Measurements from ENCODE around the gene ATP6V0C. TPM values are rescaled to one million over a fixed set of nuclear protein-coding genes. Genes with fewer than 3 reads are reported as not detected.
"Not testable (repeated sequence)": the region's sequence is repeated elsewhere in the genome, so short reads cannot be mapped to it uniquely, and the experiment has no call there.

ATP6V0C gene
- total RNA-seq, 2 donors from 2014 or later = 94.4 to 127 TPM

DNA sequence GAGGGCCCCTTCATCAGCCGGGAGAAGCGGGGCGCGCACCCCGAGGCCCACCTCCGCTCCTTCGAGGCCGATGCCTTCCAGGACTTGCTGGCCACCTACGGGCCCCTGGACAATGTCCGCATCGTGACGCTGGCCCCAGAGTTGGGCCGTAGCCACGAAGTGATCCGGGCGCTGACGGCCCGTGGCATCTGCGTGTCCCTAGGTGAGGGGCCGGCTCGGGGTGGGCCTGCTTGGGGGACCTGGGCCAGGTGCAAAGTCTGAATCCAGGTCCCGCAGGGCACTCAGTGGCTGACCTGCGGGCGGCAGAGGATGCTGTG lies 14.0 kb downstream of the ATP6V0C start:
- ATAC-seq = no peak
- peaks cover 0 to 8% of the 10 kb centered on the region in 2 donors for H3K36me3 Mint-ChIP-seq
- H3K9me3 Mint-ChIP-seq = no peaks in the 10 kb centered on the region
- no peak overlapping the region for H3K27ac Mint-ChIP-seq
- no peak for DNase-seq (ENCODE audit: low spot score in 2 of 2)

DNA sequence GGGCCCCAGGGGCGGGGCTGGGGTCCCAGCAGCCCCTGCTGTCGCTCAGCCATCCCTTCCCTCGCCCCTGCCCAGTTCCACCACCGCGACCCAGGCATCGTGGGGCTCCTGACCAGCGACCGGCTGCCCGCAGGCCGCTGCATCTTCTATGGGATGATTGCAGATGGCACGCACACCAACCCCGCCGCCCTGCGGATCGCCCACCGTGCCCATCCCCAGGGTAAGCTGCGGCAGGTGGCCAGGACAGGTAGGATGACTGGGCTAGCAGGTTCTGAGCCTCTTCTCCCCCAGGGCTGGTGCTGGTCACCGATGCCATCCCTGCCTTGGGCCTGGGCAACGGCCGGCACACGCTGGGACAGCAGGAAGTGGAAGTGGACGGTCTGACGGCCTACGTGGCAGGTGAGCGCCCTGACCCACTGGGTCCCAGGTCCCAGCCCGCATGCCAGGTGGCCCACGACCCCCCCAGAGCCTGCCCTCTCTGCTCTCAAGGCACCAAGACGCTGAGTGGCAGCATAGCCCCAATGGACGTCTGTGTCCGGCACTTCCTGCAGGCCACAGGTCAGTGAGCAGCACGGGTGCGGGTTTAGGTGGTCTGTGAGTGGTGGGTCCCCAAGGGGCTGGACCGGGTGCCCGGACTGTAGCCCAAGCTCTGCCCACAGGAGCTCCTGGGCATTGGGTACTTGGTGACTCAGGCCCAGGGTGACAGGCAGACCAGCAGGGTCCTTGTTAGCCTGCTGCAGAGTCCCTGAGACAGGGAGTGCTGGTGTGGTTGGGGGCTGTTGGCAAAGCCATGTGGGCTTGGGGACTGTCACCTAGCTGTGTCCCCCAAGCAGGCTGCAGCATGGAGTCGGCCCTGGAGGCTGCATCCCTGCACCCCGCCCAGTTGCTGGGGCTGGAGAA lies 14.7 kb downstream of the ATP6V0C start:
- no peak overlapping the region for H3K27ac Mint-ChIP-seq
- peaks cover 0 to 8% of the 10 kb centered on the region in 2 donors for H3K36me3 Mint-ChIP-seq
- no peak for ATAC-seq
- no peaks in the 10 kb centered on the region for H3K9me3 Mint-ChIP-seq
- DNase-seq (ENCODE audit: low spot score in 2 of 2) = no peak

DNA sequence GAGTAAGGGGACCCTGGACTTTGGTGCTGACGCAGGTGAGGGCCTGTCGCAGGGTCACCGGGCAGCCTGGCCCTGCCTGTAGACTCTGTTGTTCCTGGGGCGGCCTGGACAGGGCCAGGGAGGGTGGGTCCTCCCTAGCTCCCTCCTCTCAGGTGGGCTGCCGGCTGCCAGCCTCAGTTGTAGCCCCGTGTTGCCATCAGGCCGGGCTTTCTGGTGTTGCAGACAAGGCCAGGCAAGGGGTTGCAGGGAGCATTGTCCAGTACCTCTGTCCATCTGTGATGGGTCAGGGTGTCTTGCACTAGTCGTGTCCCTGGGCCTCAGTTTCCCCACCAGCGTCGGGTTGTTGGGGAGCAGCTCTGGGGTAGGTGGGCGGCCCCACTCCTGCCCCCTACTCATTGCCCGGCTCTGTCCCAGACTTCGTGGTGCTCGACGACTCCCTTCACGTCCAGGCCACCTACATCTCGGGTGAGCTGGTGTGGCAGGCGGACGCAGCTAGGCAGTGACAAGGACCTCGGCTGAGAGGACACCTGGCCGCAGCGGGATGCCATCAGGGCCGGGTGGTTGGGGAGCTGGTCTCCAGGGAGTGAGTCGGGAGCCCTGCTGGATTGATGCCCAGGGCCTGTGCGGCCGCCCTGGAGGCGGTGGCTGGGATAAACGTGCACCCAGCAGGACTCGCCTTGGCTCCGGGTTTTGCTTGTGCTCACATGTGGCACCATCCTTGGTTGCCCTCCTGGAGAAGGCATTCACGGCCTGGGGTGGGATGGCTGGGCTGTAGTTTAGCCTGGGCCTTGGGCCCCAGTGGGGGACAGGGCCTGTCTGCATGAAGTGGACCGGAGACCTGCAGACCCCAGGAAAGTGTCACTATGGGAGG lies 15.5 kb downstream of the ATP6V0C start:
- no peaks in the 10 kb centered on the region for H3K9me3 Mint-ChIP-seq
- no peak for DNase-seq (ENCODE audit: low spot score in 2 of 2)
- ATAC-seq = no peak
- peaks cover 0 to 8% of the 10 kb centered on the region in 2 donors for H3K36me3 Mint-ChIP-seq
- H3K27ac Mint-ChIP-seq = no peak overlapping the region

DNA sequence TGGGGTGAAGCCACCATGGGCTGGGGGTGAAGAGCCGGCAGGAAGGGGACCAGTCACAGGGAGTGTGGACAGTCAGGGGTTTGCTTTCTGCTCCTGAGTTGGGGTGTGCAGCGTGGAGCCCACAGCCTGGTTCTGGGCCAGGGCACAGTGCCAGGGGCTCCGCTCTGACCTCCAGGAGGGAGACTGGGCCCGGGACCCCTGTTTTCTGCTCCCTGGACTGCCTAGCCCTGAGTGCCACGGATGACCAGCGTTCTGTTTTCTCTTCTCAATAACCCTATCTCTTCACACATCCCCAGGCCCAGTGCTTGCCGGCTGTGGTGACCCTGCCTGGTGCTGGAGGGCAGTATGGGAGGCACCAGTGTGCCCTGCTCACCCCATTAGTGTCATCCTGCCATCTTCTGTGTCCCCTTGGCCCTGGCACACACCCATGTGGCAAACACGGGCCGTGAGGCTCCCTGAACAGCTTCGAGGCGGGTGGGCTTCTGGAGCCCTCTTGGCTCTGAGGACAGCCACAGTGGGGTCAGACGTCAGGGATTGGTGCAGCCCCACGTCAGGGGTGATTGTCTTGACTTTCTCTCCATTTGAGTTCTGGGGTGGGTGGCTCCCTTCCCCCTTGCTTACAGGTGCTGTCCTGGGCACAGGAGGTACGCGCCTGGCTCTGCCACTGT lies 16.3 kb downstream of the ATP6V0C start:
- no peak for ATAC-seq
- peak overlapping the region; percentile 69 to 81 for H3K27ac Mint-ChIP-seq
- H3K36me3 Mint-ChIP-seq = no peaks in the 10 kb centered on the region
- DNase-seq (ENCODE audit: low spot score in 2 of 2) = no peak
- H3K9me3 Mint-ChIP-seq = no peaks in the 10 kb centered on the region

DNA sequence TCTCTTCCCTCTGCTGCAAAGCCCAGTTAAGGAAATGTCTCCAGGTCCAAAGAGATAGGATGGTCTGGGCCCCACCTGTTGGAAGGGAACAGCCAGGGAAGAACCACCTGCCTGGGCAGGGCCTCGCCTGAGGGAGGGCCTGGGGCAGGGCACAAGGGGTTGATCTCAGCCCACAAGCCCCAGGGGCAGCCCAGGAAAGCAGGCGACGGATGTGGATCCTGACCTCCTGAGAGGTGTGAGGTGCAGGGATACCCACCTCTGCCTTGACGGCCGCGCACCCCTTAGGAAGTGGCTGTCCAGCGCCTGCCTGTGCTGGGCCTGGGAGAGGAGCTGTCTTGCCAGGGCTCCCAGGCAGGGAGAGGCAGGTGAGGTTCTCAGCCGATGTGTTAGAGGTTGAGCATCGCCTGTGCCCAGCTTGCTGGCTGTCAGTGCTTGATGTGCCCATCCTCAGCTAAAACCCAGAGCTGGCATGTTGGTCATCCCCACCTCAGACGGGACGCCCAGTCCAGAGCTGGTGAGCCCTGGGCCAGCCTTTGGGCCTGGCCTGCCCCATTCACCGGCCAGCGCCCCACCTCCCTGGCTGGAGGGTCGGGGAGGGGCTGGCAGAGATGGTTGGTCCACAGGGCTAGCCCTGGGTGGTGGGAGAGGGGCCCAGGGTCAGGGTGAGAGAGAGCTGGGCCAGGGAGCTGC lies 17.0 kb downstream of the ATP6V0C start:
- no peak for ATAC-seq
- Mint-ChIP-seq H3K9me3 (no peaks in the 10 kb centered on the region), H3K36me3 (no peaks in the 10 kb centered on the region), H3K27ac (peak overlapping the region; percentile 89 to 94)
- no peak for DNase-seq (ENCODE audit: low spot score in 2 of 2)

DNA sequence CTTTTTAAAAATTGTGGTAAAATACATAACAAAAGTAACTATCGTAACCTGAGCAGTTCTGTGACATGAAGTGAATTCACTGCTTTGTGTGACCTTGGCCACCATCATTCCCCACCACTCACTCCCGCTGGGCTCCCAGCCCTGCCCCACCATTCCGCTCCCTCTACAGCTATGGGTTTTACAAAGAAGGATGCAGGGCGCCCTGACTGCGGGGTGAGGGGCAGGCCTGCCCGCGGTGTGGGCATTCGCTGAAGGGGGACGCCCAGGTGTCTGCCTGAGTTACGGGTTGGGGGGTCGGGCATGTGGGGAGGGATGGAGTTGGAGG lies 17.6 kb downstream of the ATP6V0C start, which contains the start of gene CEMP1:
Gene CEMP1 (minus strand): TSS at position 38 of the 325 bp plus-strand sequence. CDS start 335 bp downstream, outside the sequence.
- no peaks in the 10 kb centered on the region for H3K36me3 Mint-ChIP-seq
- peak in 1 of 2 donors; percentile 0 for ATAC-seq

DNA sequence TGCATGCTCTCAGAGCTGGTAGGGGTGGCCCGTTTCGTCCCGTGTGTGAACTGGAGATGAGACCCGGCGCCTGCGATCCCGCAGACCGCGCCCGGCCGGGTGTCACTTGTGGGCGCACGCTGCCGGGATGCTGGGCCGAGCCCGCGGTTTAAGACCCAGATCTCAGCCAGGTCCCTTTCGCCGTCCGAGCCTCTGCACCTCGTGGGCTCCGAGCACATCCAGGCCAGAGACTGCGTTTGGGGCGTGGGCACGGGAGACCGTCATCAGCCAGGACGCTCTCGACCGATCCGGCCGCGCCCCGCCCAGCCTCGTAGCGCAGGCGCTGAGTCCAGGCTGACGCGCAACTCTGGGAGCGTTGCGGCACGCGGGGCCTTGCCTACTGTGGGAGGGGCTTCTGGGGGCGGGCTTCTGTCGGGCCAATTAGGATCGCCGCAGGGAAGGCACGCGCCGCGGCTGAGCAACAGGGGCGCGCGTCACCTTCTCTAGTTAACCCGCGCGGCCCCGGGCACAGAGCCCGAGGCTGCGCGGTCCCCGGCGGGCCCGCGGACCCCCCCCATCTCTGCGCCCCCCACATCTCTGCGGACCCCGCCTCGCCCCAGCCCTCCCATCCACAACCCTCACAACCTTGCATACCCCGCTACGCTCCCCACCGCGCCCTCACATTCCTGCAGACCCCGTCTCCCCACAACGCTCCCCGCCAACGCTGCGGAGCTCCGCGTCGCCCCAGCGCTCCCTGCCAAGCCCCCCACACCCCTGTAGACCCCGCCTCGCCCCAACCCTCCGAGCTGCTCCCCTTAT lies 18.1 kb downstream of the ATP6V0C start:
- DNase-seq (ENCODE audit: low spot score in 2 of 2) = peak; percentile 96 to 97
- Mint-ChIP-seq H3K36me3 (no peaks in the 10 kb centered on the region), H3K9me3 (no peaks in the 10 kb centered on the region), H3K27ac (peak overlapping the region; percentile 94 to 98)
- ATAC-seq = peak; percentile 90 to 93

More for the DNA sequence above, 17.6 kb downstream of the ATP6V0C start, which contains the start of gene CEMP1:
- Mint-ChIP-seq H3K9me3 (no peaks in the 10 kb centered on the region), H3K27ac (peak within 1 kb of the TSS; percentile 94 to 98)
- DNase-seq (ENCODE audit: low spot score in 2 of 2) = no peak

DNA sequence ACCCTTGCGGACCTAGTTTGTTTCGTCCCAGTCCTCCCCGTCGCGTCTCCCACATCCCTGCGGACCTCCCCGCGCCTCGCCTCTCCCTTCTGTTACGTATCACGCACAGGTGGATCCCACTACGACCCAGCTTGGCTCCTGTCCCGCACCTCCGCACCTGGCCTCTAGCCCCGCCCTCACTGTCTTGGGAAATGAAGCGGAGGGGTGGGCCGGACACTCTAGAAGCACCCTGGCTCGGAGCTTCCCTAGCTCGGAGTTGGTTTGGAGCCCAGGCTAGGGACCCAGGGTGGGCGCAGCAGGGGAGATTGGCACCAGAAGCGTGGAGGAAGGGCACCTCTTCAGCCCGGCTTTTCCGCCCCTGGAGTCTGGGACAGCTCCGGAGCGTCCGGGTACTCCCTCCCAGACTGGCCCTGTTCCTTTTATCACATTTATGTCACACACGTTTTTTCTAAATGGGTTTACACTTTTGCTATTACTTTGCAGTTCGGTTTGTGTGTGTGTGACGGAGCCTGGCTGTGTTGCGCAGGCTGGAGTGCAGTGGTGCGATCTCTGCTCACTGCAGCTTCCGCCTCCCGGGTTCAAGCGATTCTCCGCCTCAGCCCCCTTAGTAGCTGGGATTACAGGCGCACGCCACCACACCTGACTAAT lies 18.9 kb downstream of the ATP6V0C start:
- peak; percentile 19 to 46 for ATAC-seq
- peak in 1 of 2 donors; percentile 61 for DNase-seq (ENCODE audit: low spot score in 2 of 2)
- H3K9me3 Mint-ChIP-seq = no peaks in the 10 kb centered on the region
- peak overlapping the region; percentile 94 to 98 for H3K27ac Mint-ChIP-seq
- no peaks in the 10 kb centered on the region for H3K36me3 Mint-ChIP-seq

DNA sequence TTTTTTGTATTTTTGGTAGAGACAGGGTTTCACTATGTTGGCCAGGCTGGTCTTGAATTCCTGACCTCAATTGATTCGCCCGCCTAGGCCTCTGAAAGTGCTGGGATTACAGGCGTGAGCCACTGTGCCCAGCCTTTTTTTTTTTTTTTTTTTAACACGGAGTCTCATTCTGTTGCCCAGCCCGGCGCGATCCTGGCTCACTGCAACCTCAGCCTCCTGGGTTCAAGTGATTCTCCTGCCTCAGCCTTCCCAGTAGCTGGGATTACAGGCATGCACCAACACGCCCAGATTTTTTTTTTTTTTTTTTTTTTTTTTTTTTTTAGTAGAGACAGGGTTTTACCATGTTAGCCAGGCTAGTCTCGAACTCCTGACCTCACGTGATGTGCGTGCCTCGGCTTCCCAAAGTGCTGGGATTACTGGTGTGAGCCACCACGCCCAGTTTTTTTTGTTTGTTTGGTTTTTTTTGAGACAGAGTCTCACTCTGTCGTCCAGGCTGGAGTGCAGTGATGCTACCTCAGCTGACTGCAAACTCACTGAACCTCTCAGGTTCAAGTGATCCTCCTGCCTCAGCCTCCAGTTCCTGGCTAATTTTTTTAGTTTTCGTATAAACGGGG lies 19.5 kb downstream of the ATP6V0C start:
- not testable (repeated sequence) for H3K9me3 Mint-ChIP-seq; H3K36me3 Mint-ChIP-seq; DNase-seq (ENCODE audit: low spot score in 2 of 2); ATAC-seq
- H3K27ac Mint-ChIP-seq = peak overlapping the region; percentile 94 to 98

DNA sequence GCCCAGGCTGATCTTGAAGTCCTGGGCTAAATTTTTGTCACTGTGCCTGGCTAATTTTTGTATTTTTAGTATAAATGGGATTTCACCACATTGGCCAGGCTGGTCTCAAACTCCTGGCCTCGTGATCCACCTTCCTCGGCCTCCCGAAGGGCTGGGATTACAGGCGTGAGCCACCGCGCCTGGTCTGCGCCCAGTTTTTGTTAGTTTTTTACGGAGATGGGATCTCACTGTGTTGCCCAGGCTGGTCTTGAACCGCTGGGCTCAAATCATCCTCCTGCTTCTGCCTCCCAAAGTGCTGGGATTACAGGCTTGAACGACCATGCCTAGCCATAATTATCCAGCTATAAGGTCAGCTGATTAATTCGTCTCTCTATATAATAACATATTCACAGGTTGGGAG lies 20.2 kb downstream of the ATP6V0C start:
- DNase-seq (ENCODE audit: low spot score in 2 of 2) = no peak
- no peak for ATAC-seq
- no peaks in the 10 kb centered on the region for H3K9me3 Mint-ChIP-seq
- peaks cover 0 to 5% of the 10 kb centered on the region in 2 donors for H3K36me3 Mint-ChIP-seq
- H3K27ac Mint-ChIP-seq = peak overlapping the region; percentile 65 to 94

DNA sequence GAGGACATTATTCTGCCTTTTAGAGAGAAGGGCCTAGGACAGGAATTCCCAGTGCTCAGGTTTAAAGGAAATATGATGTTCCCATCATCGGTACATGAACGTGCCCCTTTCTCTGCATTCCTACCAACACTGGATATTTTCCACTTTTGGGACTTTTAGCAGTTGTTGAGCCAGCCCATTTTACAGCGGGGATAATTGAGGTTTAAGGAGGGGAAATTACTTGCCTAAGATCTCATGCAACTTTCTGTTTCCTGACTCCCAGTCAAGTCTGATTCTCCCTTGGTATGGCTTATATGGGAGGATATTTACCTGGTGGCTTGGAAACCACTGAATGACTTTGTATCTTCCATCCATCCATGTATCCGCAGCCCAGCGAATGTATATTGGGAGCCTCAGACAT lies 20.6 kb downstream of the ATP6V0C start:
- ATAC-seq; H3K36me3 Mint-ChIP-seq; DNase-seq (ENCODE audit: low spot score in 2 of 2); H3K9me3 Mint-ChIP-seq: not testable (repeated sequence)
- peak overlapping the region; percentile 65 to 94 for H3K27ac Mint-ChIP-seq

DNA sequence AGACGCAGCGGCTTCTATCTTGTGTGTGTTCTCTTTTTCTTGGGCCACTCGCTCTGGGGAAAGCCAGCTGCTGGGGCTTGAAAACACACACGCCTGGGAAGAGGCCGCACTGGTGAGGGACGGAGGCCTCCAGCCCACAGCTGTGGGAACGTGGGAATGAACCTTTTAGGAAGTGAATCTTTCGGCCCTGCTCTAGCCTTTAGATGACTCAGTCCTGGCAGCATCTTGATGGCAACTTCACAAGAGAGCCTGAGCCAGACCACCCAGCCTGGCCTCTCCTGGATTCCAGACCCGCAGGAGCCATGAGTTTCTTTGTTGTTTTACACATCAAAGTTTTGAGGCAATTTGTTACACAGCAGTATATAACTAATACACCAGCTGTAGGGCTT lies 21.9 kb downstream of the ATP6V0C start:
- DNase-seq (ENCODE audit: low spot score in 2 of 2) (no peak), ATAC-seq (no peak)
- Mint-ChIP-seq H3K9me3 (no peaks in the 10 kb centered on the region), H3K36me3 (peaks cover 0 to 10% of the 10 kb centered on the region in 2 donors), H3K27ac (no peak overlapping the region)

DNA sequence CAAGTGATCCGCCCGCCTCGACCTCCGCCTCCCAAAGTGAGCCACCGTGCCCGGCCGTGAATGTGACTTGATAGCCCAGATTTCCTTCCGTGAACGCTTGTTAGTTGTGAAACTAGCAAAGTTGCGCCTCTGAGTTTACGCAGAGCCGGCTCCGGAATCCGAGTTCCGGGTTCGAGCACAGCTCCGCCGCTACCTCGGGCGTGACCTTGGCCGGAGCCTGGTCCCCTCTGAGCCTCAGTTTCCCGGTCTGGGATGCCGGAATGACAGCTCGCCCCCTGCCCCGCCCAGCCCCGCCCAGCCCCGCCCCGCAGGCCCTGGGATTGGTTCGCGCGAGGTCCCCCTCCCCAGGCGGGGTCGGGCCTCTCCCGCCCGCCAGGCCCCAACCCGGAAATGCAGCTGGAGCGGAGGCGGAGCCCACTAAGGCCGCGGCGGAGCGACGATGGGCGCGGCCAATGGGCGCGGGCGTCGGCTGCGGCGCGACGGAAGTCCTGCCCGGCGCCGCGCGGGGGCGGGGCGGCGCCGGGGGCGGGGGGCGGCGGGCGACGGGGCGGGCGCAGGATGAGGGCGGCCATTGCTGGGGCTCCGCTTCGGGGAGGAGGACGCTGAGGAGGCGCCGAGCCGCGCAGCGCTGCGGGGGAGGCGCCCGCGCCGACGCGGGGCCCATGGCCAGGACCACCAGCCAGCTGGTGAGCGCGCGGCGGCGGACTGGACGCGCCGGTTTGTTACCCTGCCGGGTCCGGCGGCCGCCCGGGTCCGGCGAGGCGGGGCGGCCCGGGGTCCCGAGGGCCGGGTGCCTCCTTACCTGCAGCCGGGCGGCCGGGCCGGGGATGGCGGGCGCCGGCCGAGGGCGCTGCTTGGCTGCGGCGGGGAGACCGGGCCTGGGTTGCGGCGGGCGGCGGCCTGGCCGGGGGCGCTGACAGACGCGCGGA lies 24.0 kb downstream of the ATP6V0C start, which contains the start of gene PDPK1:
Gene PDPK1 (plus strand): TSS at position 571 of the 929 bp plus-strand sequence. CDS start 92 bp downstream, at position 663.
- Mint-ChIP-seq H3K27ac (peak within 1 kb of the TSS; percentile 83 to 93), H3K9me3 (no peaks in the 10 kb centered on the region), H3K36me3 (peaks cover 0 to 10% of the 10 kb centered on the region in 2 donors)
- DNase-seq (ENCODE audit: low spot score in 2 of 2) (peak; percentile 93 to 96), ATAC-seq (peak; percentile 90 to 91)

Data from activated naive CD4-positive, alpha-beta T cell treated with anti-CD3 and anti-CD28 coated beads, Interleukin-2, amount 50 U/mL, for 72 hours (primary cell).